EH (cell line): ENCODE results near the gene GJC2.

Source experiments
- DNase-seq: peaks from one replicate; pipeline ENCODE4 v3.0.0-alpha.2; 2015; ENCODE audit warnings: low read depth

GJC2 gene

GRCh38 chr1:228114827-228115226 lies 34.9 kb upstream of the GJC2 start:
- no peak for DNase-seq

DNA sequence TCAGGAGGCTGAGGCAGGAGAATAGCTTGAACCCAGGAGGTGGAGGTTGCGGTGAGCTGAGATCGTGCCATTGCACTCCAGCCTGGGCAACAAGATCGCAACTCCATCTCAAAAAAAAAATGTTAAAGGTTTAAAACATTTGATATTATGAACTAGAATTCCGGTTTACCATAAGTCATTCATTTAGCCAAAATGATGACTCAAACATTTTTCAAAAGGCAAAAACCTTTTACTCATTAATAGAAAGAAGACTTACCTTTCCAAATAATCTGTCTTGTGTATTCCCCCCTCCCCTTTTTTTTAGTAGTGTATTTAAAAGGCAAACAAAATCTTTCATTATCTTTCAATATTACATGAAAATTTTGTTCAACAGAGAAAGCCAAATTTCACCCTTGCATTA lies 32.4 kb upstream of the GJC2 start:
- no peak for DNase-seq

DNA sequence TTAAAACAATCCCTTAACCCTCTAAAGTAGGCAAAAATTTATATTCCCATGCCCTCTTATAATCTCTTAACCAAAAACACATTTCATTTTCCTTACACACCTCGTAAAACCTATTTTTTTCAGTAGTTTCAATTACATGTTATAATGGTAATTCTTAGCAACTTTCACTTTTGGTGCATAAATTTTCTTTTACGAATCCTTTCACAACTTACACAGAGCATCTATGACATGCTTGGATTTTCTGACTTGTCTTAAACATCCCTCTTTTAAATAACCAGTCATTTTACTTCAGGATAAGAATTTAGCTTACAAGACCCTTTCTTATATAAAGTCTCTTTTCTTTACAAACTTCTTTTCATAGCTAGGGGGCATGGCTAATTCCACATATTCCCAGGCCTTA lies 31.7 kb upstream of the GJC2 start:
- DNase-seq = no peak

GRCh38 chr1:228120351-228120750 lies 29.4 kb upstream of the GJC2 start:
- DNase-seq = peak; percentile 37

- DNase-seq = peak; percentile 43
These were observed 28.8 kb upstream of the GJC2 start for GRCh38 chr1:228120857-228121489.

DNA sequence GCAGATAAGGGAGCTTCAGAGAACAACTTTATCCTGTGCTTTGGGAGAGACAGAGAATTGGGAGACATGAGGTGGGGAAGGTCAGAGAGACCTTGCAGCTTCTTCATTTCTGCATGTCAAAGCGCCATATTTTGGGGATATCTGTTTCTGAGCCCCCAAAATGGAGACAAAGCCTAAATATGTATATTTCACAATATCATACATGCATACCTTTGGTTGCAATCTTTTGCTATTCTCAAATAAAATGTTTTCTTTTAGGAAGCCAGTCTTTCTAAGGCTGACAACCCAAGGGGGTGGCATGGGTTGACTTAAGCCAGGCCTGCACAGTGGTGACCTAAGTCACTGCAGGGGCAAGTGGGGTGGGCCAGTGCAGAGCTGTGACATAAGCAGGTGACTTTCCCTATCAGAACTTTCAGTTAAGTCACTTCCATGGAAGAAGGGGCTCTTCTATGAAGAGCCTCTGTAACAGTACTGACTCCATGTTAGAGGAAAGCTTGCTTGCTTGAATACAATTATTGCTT lies 26.7 kb upstream of the GJC2 start:
- DNase-seq = no peak

- no peak for DNase-seq
These were observed 26.2 kb upstream of the GJC2 start for GRCh38 chr1:228123505-228123904.

- DNase-seq = no peak
These were observed 24.5 kb upstream of the GJC2 start for GRCh38 chr1:228125185-228125584.

GRCh38 chr1:228131766-228132165 lies 18.0 kb upstream of the GJC2 start:
- no peak for DNase-seq

DNA sequence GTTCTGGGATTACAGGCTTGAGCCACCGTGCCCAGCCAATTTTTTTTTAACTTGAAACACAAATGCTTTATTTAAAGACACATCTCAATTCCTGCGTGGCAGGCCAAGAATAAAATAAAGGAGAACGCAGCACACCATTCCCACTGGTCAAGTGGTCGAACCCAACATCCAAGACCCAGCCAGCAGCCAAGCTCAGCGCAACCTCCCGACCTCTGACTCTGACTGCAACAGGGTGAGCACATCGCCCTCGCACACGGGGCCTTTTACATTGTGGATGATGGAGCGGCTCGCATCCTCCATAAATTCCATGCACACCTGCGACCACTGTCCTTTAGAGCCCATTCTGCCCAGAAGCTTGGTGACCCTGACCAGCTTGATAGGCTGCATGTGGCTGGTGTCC lies 15.1 kb upstream of the GJC2 start:
- no peak for DNase-seq

GRCh38 chr1:228136901-228137300 lies 12.8 kb upstream of the GJC2 start:
- no peak for DNase-seq

DNA sequence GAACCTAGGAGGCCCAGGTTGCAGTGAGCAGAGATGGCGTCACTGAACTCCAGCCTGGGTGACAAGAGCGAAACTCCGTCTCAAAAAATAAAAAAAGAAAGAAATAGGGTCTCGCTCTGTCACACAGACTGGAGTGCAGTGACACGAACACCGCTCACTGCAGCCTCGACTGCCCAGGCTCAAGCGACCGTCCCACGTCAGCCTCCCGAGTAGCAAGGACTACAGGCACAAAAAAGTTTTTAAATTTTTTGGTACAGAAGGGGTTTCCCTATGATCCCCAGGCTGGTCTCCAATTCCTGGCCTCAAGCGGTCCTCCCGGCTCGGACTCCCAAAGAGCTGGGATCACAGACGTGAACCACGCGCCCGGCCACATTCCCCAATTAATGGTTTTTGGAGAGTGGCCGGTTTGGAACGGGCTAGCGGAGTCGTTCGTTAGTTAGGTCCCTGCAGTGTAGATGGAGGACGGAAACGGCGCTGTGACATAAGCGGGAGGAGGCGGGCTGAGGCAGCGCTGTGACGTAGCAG lies 10.3 kb upstream of the GJC2 start:
- no peak for DNase-seq

DNA sequence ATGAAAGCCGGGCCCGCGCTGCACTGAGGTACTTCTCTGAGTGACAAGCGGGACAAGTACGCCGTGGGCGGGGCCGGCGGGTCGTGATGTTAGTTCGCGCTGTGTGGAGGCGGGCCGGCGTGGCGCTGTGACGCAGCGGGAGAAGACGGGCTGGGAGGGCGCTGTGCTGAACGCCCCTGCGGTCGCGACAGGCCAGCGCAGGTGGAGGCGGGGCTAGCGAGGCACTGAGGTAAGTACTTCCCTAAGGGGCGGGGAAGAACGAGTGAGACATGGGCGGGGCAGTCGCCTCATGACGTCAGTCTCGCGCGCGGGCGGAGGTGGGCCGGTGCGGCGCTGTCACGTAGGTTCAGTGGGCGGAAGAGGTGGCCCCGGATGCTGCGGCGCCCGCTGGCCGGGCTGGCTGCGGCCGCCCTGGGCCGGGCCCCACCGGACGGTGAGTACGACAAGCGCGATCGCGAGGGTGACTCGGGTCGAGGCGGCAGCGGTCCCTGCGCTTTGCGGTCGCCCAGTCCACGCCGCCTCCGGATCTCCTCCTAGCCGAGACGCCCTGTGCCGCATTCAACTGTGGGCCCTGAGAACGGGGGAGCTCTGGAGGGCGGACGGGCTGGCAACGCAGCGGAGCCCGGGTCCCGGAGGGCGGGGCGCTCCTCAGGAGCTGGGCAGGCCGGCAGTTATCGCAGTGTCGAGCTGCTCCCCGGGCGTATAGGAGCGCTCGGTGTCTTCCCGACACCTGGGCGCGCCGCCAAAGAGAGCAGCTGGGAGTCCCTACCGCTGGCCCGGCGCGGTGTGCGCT lies 9.6 kb upstream of the GJC2 start, which contains the start of gene GUK1:
Gene GUK1, plus strand, starts transcription at position 349 of the 793 bp plus-strand sequence. Its CDS starts 24 bp downstream, at position 373.
- peak; percentile 100 for DNase-seq

DNA sequence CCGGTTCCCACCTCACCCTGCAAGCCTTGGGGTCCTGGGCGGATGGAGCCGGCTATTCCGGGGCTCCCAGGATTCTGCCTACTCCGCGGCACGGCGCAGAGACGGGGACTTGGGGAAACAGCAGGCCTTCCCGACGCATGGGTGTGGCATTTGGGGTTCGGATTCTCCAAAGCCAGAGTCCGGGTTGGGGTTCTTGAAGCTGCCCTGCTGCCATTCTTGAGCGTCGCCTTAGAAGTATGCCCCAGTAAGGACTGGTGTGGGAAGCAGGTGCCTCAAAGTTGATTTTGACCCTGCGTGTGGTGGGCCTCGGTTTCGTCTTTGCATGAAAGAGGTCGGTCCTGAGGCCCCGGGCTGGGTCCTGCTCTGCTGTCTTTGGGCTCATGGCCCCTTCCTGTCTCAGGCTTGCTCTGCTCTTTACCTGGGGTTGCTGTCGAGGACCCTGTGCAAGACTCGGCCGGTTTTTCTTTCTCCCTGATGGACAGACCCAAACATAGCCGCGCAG lies 9.0 kb upstream of the GJC2 start:
- DNase-seq = no peak

DNA sequence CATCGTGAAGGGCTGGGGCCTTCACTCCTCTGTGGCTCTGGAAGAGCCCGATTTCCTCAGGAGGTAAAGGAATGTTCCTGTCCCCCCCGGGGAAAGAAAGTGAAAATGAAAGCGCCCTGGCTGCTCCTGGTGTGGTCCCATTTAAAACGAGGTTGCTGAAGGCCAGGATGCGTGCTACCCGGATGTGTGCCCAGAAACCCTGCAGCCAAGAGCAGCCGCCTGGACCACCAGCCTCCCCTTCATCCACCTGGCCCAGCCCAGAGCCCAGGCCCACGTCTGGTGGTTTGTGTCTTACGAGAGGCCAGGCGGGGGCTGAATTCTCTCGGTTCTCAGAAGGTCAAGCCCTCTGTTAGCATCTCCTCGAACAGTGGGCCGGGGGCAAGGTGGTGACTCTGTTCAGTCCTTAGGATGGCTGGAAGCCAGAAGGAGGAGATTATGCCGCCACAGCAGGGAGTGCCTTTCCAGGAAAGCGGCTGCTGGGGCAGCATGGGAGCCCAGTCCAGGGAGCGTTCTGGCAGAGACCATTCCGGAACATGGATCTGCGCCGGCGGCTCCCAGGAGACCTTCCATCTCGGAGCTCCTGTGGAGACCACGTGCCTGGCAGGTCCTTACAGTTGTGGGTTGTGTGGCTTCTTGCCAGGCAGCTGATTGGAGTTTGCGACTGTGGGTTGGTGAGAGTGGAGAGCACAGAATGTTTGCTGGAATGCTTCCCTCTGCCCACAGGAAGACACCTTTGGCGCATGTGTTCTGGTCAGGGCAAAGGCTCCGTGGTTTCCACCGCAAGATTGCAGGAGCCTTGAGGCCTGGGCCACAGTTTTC lies 8.3 kb upstream of the GJC2 start:
- peak; percentile 64 for DNase-seq

DNA sequence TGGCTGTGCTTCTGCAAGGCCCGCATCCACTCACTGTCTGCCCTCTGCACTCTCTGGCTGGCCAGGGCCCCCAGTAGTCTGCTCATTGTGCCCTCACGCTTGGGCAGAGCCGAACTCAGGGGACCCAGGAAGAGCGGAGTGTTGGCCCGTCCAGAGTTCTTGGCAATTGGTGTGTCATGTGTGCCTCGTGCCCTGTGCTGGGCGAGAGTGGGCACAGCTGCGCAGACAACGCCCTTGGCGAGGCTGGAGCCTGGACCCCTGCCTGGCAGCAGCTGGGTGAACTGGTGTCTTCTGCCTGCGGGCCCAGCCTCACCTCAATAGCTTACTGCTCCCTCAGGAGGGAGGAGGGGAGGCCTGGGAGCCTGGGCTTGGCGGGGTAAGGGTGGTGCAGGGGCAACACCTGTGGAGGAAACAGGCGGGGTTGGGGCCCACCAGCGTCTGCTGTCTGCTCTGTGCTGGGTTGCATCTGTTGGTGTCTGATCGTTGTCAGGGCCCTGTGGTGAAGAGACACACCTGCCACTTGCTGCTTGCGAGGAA lies 7.5 kb upstream of the GJC2 start:
- no peak for DNase-seq

GRCh38 chr1:228142701-228143136 lies 7.0 kb upstream of the GJC2 start:
- no peak for DNase-seq

GRCh38 chr1:228143480-228144192 lies 6.1 kb upstream of the GJC2 start:
- DNase-seq = no peak

GRCh38 chr1:228144193-228144992 lies 5.3 kb upstream of the GJC2 start:
- no peak for DNase-seq

DNA sequence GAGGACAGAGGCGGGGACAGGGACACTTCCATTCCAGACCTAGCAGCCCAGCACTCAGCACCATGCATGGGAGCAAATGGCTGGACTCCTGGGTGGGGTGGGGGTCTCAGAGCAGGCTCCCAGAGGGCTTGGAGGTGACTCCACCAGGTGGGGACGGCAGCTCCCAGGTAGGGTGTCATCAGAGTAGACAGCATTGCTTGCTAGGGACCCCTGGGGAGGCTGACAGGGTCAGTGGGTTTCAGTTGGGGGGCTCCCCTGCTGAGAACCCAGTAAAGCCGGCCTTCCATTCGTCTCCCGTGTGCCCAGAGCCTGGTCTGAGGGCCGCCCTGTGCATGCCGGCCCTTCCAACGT lies 4.8 kb upstream of the GJC2 start:
- DNase-seq = no peak
